HG02840 (cell line): Measurements from ENCODE around the gene MAGI2.
"Not testable (repeated sequence)": the region's sequence is repeated elsewhere in the genome, so short reads cannot be mapped to it uniquely, and the experiment has no call there.

ENCODE experiments used
- ATAC-seq: cut with Tn5 transposase; IDR thresholded peaks from one replicate; pipeline ENCODE4 v1.9.1; 2021; ENCODE audit warnings: mild to moderate bottlenecking, moderate library complexity, moderate number of reproducible peaks; ENCODE audit not compliant: unreplicated experiment, low FRiP score

Gene MAGI2

DNA sequence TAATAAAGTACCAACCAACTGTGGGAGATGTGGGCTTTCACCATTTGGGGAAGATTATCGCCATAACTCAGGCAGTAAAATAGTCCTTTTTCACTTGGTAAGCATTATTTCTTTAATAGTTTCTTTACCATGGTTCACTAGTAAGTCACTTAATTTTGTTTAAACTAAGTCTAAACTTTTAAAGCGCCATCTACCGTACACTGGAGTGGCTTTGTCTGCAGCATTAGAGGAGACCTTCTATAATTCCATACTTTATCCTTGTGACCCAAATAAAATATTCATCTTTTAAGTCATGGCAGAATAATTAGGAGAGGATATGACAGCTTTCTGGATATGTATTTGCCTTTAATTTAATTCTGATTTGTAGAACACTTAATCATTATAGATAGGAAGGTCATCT is 468.0 kb downstream of the MAGI2 start:
- no peak for ATAC-seq

DNA sequence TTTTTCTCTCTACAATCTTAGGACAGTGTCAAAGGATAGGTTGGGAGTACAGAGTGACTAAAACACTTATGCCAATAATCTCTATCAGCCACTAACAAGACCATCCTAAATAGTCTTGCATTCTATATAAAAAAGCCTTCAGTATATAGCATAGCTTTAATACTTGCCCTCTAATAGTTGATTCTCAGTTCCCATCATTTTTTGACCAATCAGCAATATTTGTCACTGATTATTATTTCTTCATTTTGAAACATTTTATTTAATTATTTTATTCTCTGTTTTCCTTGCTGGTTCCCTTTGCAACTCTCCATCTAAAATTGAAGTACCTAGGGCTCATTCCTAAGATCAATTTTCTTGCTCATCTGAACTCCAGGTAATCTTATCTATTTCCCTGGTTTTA is 470.0 kb downstream of the MAGI2 start:
- no peak for ATAC-seq

DNA sequence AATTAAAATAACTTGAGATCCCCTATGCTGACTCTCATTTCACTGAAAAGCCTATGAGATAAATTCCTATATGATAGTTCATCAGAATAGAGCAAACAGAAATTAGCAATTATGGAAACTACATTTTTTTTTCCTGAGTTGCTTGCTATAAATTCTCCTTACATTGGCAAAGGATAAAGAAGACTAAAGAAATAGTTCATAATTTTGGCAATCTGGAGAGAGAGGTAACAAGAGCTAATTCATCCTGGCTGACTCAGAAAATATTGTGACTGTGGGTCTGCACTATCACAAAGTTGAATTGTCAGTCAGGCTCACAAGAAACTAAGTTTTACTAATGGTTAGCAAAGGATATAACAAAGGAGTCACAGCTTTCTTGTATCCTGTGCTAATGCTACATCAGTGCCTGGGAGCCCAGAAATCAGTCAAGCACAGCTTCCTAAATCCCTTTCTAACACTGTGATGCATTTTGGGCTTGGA is 483.0 kb downstream of the MAGI2 start:
- no peak for ATAC-seq

DNA sequence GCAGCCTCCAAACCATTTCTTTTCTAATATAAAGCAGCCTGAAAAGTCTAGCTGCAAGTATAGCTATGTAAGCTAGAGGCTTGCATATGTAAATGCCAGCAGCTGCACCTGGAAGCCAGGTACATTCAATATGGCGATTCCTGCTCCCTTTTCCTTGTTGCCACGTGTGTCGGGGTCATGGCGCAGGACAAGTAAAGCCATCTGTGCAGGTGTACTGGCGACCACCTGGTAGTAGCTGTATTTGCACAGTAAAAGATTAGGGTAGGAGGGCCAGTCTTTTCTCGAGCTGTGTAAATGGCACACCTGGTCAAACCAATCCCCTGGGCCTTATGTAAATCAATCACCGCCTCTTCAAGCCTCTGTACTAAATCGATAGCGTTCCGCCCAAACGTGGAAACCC is 484.5 kb downstream of the MAGI2 start:
- no peak for ATAC-seq

DNA sequence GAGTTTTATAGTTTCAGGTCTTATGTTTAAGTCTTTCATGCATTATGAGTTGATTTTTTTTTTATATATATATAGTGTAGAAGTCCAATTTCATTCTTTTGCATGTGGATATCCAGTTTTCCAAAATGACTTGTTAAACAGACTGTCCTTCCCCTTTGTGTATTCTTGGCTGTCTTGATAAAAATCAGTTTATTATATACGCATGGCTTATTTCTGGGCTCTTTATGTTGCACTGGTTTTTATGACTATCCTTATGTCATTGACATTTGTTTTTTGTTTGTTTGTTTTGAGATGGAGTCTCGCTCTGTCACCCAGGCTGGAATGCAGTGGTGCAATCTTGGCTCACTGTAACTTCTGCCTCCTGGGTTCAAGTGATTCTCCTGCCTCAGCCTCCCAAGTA is 485.9 kb downstream of the MAGI2 start:
- not testable (repeated sequence) for ATAC-seq

DNA sequence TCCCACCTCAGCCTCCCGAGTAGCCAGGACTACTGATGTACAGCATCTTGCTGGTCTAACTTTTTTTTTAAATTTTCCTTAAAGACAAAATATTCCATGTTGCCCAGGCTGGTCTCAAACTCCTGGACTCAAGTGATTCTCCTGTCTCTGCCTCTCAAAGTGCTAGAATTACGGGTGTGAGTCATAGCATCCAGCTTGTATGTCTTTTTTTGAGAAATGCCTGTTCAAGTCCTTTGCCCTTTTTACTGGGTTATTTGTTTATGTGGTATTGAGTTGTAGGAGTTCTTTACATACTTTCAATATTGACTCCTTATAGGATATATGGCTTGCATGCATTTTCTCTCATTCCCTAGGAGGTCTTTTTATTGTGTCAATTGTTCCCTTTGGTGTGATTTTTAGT is 486.4 kb downstream of the MAGI2 start:
- no peak for ATAC-seq

DNA sequence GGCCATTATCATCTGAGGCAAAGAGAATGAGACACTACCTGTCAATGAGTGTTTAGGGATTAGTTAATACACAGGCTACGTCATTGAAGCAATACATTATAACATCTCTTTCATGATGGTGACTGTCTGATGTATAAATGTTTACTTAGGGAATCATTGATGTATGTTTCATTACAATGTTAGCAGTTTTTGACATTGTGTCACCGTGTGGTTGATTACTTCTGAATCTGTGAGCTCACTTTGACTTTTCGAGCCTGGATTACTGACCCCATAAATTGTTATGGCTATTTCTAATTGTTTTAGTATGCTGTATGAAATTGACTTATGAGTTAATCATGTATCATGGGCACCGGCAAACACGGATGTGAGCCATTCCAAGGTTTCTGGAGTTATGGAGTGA is 494.0 kb downstream of the MAGI2 start:
- no peak for ATAC-seq

DNA sequence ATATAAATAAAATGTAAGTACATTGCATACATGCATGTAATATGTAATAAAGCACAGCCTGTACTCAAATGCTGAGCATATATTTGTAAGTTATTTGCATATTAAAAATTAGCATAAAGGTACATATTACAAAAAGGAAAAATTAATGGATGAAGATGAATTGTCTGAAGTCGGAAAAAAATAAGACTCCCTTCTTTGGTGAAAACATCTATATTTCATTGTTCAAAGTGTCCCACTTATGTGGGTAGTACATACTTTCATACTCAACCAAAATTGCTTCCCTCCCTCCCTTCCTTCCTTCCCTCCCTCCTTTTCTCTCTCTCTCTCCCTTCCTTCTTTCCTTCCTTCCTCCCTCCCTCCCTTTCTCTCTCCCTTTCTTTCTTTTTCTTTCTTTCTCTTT is 498.1 kb downstream of the MAGI2 start:
- ATAC-seq: no peak

DNA sequence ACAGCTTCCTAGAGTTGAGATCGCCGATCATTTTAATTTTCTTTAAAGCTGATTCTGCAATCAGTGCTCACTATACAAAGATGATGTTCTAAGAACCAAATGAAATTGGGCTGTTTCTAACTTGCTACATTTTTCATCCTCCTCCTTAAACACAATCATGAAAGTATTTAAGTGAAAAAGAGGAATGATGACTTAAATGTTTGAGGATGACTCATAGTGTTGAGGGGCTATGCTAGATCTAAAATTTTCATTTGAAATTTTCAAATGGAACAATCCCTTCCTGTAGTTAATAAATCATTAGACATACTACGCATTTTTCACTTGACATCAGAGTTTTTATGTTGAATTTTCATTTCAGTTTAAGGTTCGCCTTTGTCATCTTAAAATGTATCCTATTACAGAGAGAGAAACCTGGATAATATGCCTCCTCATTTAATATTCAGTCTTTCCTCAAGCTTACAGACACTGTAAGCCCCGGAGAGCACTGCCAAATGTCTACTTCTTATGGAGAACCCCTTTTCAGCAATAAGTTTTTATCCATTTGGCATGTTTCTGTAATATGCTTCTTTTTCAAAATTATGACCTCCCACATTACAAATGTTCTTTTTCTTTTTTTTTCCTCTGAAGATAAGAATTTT is 499.6 kb downstream of the MAGI2 start:
- ATAC-seq: no peak

DNA sequence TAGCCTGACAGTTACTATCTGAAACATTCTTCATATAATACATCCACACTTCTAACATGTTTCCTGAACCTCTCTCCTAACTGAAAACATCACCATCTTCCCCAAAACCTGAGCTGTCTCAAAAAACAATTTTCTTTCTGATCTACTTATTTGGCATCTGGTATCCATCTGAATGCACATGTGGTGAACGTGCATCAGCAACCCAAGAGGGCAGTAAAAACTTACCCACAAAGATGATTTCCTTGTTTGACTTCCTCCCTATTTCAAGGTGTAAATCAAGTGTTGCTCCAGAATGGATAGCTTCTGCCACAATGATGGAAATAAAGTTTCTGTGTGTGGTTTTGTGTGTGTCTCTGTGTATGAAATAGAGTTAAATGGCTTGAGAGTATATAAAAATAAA is 500.4 kb downstream of the MAGI2 start:
- no peak for ATAC-seq

DNA sequence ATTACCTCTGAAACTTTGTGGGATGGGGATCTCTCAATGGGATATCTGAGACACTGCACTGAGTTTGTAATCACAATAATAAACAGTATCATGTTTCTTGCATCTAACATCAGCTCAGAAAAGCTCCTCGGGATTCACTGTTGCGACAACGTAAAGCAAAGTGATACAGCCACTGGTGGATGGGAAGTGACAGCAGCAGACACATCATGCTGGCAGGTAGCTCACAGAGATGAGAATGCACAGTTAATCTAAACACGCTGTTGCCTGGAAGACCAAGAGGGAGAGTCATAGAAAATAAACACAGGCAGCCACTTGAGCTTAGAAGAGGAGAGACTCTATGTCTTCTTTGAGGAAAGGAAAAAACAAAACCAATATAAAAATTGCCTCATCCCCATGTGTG is 513.8 kb downstream of the MAGI2 start:
- no peak for ATAC-seq

DNA sequence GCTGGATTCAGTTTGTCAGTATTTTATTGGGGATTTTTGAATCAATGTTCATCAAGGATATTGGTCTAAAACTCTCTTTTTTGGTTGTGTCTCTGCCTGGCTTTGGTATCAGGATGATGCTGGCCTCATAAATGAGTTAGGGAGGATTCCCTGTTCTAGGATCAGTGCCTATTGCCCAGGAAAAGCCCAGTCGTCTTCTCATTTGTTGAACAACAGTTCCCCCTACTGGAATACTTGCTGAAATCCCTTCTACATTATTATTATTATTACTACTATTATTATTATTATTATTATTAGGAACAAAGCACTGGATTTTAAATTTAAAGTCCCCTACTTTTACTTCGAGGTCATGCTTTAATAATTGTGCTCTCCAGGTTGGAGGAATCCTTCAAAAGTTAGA is 528.9 kb downstream of the MAGI2 start:
- no peak for ATAC-seq

DNA sequence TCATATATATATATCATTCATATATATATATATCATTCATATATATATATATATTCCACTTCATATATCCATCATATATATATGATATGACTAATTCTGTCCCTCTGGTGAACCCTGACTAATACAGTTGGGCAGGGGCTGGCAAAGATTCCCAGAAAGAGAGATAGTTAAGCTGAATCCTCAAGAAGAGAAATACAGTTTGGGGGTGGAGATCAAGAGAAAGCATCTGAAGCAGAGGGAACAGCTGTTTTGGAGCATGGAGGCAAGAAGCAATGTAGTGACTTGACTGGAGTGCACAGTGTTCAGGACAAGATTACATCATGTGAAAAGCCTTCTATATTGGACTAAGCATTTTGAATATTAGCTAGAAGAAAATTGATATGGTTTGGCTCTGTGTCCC is 540.7 kb downstream of the MAGI2 start:
- no peak for ATAC-seq

DNA sequence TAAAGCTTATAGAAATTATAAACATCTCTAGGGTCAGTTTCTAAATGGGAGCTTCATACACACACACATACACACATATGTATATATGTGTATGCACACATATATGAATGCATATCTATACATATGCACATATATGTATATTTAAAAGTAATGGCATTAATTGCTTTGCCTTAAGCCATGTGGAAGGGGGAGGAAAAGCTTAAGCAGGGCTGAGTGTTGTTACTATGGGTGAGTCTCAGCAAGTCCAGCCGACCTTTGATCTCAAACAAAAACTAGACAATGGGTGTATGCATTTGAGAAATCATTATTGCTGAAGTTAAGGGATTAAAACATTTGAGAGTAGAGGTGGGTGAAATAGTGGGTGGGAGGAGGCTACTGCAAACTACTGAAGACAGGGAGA is 546.7 kb downstream of the MAGI2 start:
- no peak for ATAC-seq

DNA sequence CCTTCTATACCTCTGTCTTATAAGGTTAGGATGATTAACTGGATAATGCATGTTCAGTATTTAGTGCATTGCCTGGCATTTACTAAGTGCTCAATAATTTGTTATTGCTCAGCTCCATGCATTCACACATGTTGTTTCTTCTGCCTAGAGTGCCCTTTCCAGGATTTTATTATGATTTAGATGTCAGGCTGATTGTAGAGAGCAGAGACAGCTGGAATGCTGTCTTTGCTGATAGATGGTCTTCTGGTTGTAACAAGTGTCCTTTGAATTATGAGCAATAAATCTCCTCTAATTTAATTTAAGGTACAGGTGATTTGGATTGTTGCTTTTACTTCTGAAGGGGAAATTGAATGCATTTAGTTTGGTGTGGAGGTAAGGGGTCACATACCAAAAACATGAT is 548.0 kb downstream of the MAGI2 start:
- no peak for ATAC-seq

DNA sequence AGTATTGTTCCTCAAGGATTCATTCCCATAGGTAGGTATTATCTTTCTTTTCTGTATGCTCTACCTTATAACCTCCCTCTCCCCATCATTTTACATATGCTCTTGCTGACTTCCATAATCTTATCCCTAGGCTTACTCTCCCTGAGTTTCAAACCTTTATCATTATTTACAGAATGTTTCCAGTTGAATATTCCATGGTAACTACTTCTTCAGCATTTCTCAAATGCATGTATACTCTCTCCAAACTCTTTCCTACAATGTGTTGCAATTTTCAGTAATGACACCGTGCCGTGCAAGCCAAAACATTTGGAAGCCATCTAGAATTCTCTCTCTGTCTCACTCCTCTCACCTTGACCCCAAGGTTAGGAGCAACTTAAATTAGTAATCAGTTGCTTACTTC is 548.5 kb downstream of the MAGI2 start:
- ATAC-seq: no peak

DNA sequence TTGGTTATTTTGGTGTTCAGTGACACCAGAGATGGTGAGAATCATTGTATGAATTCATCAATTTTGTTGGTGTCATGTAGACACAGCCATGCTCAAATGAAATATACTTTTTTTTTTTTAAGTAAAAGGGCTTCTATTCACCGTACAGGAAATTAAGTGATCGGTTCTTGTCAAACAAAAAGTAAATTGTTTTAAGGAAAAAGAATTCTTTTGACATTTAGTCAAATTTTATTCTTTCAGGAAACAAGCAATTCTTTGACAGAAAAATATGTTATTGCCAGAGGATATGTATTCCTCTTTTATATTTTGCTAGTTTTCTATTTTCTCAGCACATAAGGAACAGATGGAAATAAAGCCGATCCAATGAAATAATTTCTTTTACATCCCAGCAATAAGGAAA is 551.9 kb downstream of the MAGI2 start:
- no peak for ATAC-seq

DNA sequence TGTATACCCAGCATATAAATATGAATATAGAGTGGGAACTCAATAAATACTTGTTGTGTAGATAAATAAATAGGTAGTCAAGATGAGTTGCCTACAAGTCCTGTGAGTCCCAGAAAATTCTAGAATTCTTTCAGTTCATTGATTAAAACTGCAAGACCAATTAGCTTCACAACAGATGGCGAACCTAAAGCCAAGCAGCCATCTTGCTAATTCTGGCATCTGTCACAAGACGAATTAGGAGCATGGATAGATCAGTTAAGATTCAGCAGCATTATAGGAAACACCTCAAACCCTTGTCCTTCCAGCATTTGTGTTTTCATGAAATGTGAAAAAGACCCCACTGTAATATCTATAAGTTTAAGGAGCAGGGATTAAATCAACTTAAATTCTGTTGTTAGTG is 552.7 kb downstream of the MAGI2 start:
- ATAC-seq: no peak

DNA sequence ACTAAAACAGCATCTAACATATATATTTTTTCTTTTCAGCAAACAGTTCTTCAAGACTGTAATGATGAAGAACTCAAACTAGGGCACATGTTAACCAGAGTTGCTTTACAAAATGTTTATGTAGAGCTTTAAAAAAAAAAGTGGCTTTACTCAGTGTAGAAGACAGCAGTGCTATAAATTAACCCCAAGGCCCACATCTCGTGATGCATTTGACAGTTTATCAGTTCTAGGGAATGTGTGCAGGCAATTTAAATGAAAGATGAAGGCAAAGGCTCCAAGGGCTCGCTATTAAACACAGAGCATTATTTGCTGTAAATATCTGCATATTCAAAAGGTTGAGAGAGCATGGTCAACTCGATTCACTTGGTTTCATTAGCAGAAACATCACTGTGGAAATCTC is 558.1 kb downstream of the MAGI2 start:
- no peak for ATAC-seq

DNA sequence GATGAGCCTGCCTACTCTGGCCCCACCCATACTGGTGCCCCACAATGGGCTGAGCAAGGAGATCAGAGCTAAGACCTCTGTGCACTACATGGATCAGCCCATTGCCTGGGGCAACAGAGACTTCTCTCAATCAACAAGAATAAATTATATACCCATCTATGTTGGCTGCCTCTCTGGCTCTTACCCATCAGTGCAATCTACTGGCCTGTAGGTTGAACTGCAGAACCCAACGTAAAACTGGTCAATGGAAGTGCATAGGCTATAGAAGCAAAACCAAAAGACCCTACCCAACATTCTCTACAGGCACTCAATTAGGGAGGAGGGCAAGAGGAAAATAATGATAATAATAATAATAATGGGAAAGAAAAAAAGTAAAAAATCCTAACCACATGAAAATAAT is 574.3 kb downstream of the MAGI2 start:
- ATAC-seq: no peak

DNA sequence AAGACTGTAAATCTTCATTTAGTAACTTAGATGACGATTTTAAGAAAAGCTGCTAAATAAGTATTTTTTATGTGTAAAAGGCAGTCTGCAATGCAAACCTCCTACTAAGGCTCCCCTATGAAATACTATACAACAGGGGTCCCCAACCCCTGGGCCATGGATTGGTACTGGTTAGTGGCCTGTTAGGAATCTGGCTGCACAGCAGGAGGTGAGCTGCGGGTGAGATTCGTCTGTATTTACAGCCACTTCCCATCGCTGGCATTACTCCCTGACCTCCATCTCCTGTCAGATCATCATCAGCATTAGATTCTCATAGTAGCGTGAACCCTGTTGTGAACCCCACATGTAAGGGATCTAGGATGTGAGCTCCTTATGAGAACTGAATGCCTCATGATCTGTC is 580.4 kb downstream of the MAGI2 start:
- ATAC-seq: no peak

DNA sequence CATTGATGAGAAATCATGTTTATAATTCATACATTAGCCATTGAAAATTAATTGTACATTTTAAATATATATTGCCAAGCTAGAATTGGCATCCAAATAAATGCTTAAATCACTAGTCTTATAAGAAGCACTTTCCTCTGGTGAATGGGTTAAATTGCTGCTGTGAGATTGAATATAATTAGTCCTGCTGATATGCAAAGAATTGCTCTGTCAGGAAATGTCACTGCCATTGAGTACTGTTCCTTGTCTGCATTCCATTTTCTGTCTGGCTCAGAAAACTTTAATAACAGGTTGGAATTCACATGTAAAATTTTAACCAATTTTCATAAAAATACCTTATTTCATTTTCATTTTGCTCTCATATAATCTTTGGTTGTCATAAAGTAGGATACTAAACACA is 589.1 kb downstream of the MAGI2 start:
- ATAC-seq: no peak

DNA sequence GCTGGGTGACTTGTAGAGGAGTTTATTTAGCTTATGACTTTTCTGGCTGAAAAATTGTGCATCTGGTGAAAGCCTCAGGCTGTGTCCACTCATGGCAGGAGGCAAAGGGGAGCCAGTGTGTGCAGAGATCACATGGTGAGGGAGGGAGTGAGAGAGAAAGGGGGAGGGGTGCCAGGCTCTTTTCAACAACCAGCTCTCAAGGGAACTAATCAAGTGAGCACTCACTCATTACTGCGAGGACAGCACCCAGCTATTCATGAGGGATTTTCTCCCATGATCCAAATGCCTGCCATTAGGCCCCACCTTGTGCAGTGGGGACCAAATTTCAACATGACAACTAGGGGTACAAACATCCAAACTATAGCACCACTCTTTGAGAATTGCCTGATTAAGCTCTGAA is 590.2 kb downstream of the MAGI2 start:
- ATAC-seq: no peak
